ENCODE data around the gene SEC24B. TPM values are rescaled to one million over a fixed set of nuclear protein-coding genes. Genes with fewer than 3 reads are reported as not detected.
A peak's percentile ranks its signal among the peaks of the same experiment; 100 is the strongest.

SEC24B gene
- total and polyA plus RNA-seq, 10 of the 15 experiments (the other 5 are each of a cell fraction or from before 2014, with no cell fraction given) = 6.4 to 43.2 (median 16.0) TPM

GRCh38 chr4:109433205-109434006 is at the start of gene SEC24B (continued):
- TF ChIP-seq, protein P1, sequence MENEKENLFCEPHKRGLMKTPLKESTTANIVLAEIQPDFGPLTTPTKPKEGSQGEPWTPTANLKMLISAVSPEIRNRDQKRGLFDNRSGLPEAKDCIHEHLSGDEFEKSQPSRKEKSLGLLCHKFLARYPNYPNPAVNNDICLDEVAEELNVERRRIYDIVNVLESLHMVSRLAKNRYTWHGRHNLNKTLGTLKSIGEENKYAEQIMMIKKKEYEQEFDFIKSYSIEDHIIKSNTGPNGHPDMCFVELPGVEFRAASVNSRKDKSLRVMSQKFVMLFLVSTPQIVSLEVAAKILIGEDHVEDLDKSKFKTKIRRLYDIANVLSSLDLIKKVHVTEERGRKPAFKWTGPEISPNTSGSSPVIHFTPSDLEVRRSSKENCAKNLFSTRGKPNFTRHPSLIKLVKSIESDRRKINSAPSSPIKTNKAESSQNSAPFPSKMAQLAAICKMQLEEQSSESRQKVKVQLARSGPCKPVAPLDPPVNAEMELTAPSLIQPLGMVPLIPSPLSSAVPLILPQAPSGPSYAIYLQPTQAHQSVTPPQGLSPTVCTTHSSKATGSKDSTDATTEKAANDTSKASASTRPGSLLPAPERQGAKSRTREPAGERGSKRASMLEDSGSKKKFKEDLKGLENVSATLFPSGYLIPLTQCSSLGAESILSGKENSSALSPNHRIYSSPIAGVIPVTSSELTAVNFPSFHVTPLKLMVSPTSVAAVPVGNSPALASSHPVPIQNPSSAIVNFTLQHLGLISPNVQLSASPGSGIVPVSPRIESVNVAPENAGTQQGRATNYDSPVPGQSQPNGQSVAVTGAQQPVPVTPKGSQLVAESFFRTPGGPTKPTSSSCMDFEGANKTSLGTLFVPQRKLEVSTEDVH (IDR thresholded peaks at IDR 0.05; ENCODE audit: low read depth, partially characterized antibody) = no peak
- TF ChIP-seq POLR2A (IDR thresholded peaks at IDR 0.05; ENCODE audit: low read depth, low read length) = peak; percentile 86
- TF ChIP-seq BMI1 (IDR thresholded peaks at IDR 0.05; ENCODE audit: borderline replicate concordance) = no peak
- TF ChIP-seq, protein P2, sequence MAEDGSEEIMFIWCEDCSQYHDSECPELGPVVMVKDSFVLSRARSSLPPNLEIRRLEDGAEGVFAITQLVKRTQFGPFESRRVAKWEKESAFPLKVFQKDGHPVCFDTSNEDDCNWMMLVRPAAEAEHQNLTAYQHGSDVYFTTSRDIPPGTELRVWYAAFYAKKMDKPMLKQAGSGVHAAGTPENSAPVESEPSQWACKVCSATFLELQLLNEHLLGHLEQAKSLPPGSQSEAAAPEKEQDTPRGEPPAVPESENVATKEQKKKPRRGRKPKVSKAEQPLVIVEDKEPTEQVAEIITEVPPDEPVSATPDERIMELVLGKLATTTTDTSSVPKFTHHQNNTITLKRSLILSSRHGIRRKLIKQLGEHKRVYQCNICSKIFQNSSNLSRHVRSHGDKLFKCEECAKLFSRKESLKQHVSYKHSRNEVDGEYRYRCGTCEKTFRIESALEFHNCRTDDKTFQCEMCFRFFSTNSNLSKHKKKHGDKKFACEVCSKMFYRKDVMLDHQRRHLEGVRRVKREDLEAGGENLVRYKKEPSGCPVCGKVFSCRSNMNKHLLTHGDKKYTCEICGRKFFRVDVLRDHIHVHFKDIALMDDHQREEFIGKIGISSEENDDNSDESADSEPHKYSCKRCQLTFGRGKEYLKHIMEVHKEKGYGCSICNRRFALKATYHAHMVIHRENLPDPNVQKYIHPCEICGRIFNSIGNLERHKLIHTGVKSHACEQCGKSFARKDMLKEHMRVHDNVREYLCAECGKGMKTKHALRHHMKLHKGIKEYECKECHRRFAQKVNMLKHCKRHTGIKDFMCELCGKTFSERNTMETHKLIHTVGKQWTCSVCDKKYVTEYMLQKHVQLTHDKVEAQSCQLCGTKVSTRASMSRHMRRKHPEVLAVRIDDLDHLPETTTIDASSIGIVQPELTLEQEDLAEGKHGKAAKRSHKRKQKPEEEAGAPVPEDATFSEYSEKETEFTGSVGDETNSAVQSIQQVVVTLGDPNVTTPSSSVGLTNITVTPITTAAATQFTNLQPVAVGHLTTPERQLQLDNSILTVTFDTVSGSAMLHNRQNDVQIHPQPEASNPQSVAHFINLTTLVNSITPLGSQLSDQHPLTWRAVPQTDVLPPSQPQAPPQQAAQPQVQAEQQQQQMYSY (CRISPR knock-in tag; IDR thresholded peaks at IDR 0.05) = no peak
- no peak for TF ChIP-seq SREBF2 (IDR thresholded peaks at IDR 0.05; ENCODE audit: low read length)
- TF ChIP-seq PAX8 (IDR thresholded peaks at IDR 0.05) = no peak
- TF ChIP-seq BCL3 (IDR thresholded peaks at IDR 0.05; ENCODE audit: borderline replicate concordance, insufficient read depth, low read depth, low read length, poor library complexity, severe bottlenecking) = peak; percentile 15
- peak; percentile 57; the same call in 1 of the 2 replicates for TF ChIP-seq ZSCAN29 (IDR thresholded peaks at IDR 0.05)
- peak; percentile 99 for TF ChIP-seq ZNF207 (IDR thresholded peaks at IDR 0.05; ENCODE audit: borderline replicate concordance)
- TF ChIP-seq POU2F2 (IDR thresholded peaks at IDR 0.05; ENCODE audit: borderline replicate concordance, low read depth, low read length) = peak; percentile 36; the same call in 1 of the 3 replicates
- TF ChIP-seq MEF2B (IDR thresholded peaks at IDR 0.05; ENCODE audit: partially characterized antibody, poor library complexity, severe bottlenecking) = no peak
- peak; percentile 56; the same call in 1 of the 2 replicates for TF ChIP-seq CHD1 (IDR thresholded peaks at IDR 0.05; ENCODE audit: low read depth, low read length)
- TF ChIP-seq NR2C1 (IDR thresholded peaks at IDR 0.05) = no peak; the same call in 1 of the 2 replicates
- no peak for TF ChIP-seq NFYB (IDR thresholded peaks at IDR 0.05; ENCODE audit: insufficient read depth, low read depth, low read length)
- no peak for TF ChIP-seq ZNF274 (IDR thresholded peaks at IDR 0.05; ENCODE audit: insufficient read depth, insufficient read length)
- TF ChIP-seq HDGF (IDR thresholded peaks at IDR 0.05) = no peak
- TF ChIP-seq RB1 (IDR thresholded peaks at IDR 0.05; ENCODE audit: borderline replicate concordance) = peak; percentile 91; the same call in 1 of the 2 replicates
- TF ChIP-seq, protein P3, sequence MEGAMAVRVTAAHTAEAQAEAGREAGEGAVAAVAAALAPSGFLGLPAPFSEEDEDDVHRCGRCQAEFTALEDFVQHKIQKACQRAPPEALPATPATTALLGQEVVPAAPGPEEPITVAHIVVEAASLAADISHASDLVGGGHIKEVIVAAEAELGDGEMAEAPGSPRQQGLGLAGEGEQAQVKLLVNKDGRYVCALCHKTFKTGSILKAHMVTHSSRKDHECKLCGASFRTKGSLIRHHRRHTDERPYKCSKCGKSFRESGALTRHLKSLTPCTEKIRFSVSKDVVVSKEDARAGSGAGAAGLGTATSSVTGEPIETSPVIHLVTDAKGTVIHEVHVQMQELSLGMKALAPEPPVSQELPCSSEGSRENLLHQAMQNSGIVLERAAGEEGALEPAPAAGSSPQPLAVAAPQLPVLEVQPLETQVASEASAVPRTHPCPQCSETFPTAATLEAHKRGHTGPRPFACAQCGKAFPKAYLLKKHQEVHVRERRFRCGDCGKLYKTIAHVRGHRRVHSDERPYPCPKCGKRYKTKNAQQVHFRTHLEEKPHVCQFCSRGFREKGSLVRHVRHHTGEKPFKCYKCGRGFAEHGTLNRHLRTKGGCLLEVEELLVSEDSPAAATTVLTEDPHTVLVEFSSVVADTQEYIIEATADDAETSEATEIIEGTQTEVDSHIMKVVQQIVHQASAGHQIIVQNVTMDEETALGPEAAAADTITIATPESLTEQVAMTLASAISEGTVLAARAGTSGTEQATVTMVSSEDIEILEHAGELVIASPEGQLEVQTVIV (IDR thresholded peaks at IDR 0.05; ENCODE audit: borderline replicate concordance, partially characterized antibody) = no peak
- no peak for TF ChIP-seq ETV6 (conservative IDR thresholded peaks at IDR 0.05 in 1 of 2, IDR thresholded peaks at IDR 0.05 in 1 of 2; ENCODE audit: borderline replicate concordance in 1 of 2, low read depth in 1 of 2)
